Psoas muscle (tissue), 8 donors: Measurements from ENCODE around the gene RSRC2. TPM values are rescaled to one million over a fixed set of nuclear protein-coding genes. Genes with fewer than 3 reads are reported as not detected.

ENCODE experiments used
- ATAC-seq, 4 donors: fragments of 200-7000 bp; cut with Tn5 transposase; one replicate each; pipeline ENCODE4 v1.9.1; 2020; ENCODE audit warnings: moderate library complexity in 3 of 4, mild to moderate bottlenecking in 2 of 4
- DNase-seq, 2 donors: peaks; one replicate each; pipeline ENCODE4 v3.0.0-alpha.2; 2020
- H3K27ac ChIP-seq: fragments of 200-600 bp; one replicate; pipeline ENCODE4 v1.8.0; 2022
- H3K27me3 ChIP-seq, 3 donors: fragments of 200-600 bp in 1 of 3; one replicate each; pipeline versions ENCODE4 v1.6.1 to v1.8.0; 2013 to 2022; ENCODE audit warnings: low read length in 2 of 3, mild to moderate bottlenecking in 2 of 3, moderate library complexity in 1 of 3; ENCODE audit not compliant: insufficient read depth in 3 of 3
- H3K36me3 ChIP-seq, 2 donors: fragments of 200-600 bp in 1 of 2; one replicate each; pipeline versions ENCODE4 v1.6.1 to v1.8.0; 2013 to 2022; ENCODE audit warnings: low read depth in 1 of 2, mild to moderate bottlenecking in 1 of 2, moderate library complexity in 1 of 2; ENCODE audit not compliant: insufficient read depth in 1 of 2
- H3K4me1 ChIP-seq: fragments of 200-600 bp; one replicate; pipeline ENCODE4 v1.8.0; 2022
- H3K4me3 ChIP-seq: fragments of 200-600 bp; one replicate; pipeline ENCODE4 v1.8.0; 2022; ENCODE audit warnings: mild to moderate bottlenecking
- H3K9me3 ChIP-seq: fragments of 200-600 bp; one replicate; pipeline ENCODE4 v1.8.0; 2022
- CTCF ChIP-seq: fragments of 200-600 bp; IDR thresholded peaks from one replicate; pipeline ENCODE4 v1.8.0; 2022; ENCODE audit warnings: antibody characterized with exemption
- WGBS, 3 donors: extraction: QIAGEN DNeasy Blood & Tissue Kit; methylation state at CpG; one replicate each; pipeline versions ENCODE4 v1.1.6 to v1.1.7; 2013; 5-methylcytosine and 5-hydroxymethylcytosine counted together
- intact Hi-C, 2 donors: fragments of 100-400 bp; cut with DNase I; formaldehyde crosslinking; loops; one replicate each; pipeline versions ENCODE4 v1.11.0 to v1.14.2; 2022
- polyA plus RNA-seq, 3 donors: library from polyadenylated mRNA; stranded (reverse); fragments of 200-250 nt; gene quantifications; one replicate each; pipeline ENCODE4 v1.2.3, GENCODE V29; 2013
- total RNA-seq, 4 donors: library from RNA; stranded (reverse); fragmentation: NEBNext Ultra II Directional in 2 of 4; extraction: Animal tissue kit (Norgen Biotek cat#: 25700) in 2 of 4; gene quantifications; one replicate each; pipeline versions ENCODE4 v1.2.1 to v1.2.4, GENCODE V29; 2021 to 2023
- donor health status: healthy with polysubstance abuse.
- donor health status: DM: no; HTN: no; CAD: no; lungs with moderate emphysema.
- donor health status: Bipolar disorder and iron deficiency.
- donor health status: healthy.
- donor health status: DM: yes; HTN: yes; CAD: no.
- donor health status: DM: no; HTN: no; CAD: no.
- donor health status: DM: no; HTN: no; CAD: no.
- donor health status: DM: yes; HTN: yes; CAD: no.

Gene RSRC2
- total and polyA plus RNA-seq, 7 donors = 44.0 to 83.4 (median 54.2) TPM

GRCh38 chr12:122460641-122461040, 66.1 kb downstream of the RSRC2 start:
- H3K4me1 ChIP-seq = peaks cover 5% of the 10 kb centered on the region
- no peak overlapping the region for H3K4me3 ChIP-seq
- H3K27ac ChIP-seq = no peak overlapping the region
- WGBS, 3 donors = 31 to 57% (median 46%) methylated on average over 2 of the region's 2 CpGs
- no peaks in the 10 kb centered on the region for H3K36me3 ChIP-seq
- H3K9me3 ChIP-seq = no peaks in the 10 kb centered on the region
- intact Hi-C loops = loop anchor here in 1 of 2 donors (5.0 kb wide), 1 partner anchor 38 kb away; the partner anchor contains the start of gene CLIP1
- DNase-seq = no peak
- no peak for TF ChIP-seq CTCF
- no peak for ATAC-seq
- no peaks in the 10 kb centered on the region for H3K27me3 ChIP-seq

- H3K27ac ChIP-seq = no peak overlapping the region
- H3K36me3 ChIP-seq = no peaks in the 10 kb centered on the region
- intact Hi-C loops = loop anchor here in 1 of 2 donors (5.0 kb wide), 1 partner anchor 38 kb away; the partner anchor contains the start of gene CLIP1
- 89 to 91% (median 90%) methylated on average over 7 of the region's 7 CpGs for WGBS, 3 donors
- no peak for DNase-seq
- no peak for TF ChIP-seq CTCF
- H3K4me3 ChIP-seq = no peak overlapping the region
- H3K27me3 ChIP-seq = no peaks in the 10 kb centered on the region
- H3K9me3 ChIP-seq = no peaks in the 10 kb centered on the region
- H3K4me1 ChIP-seq = peaks cover 5% of the 10 kb centered on the region
- no peak for ATAC-seq
Observed at GRCh38 chr12:122460061-122460460, 66.7 kb downstream of the RSRC2 start.

GRCh38 chr12:122459211-122459610, 67.5 kb downstream of the RSRC2 start:
- Histone ChIP-seq H3K4me3 (no peak overlapping the region), H3K9me3 (no peaks in the 10 kb centered on the region), H3K4me1 (no peaks in the 10 kb centered on the region), H3K27me3 (no peaks in the 10 kb centered on the region), H3K27ac (no peak overlapping the region), H3K36me3 (no peaks in the 10 kb centered on the region)
- ATAC-seq (no peak), DNase-seq (no peak)
- 85 to 100% (median 93%) methylated on average over 2 of the region's 2 CpGs for WGBS, 3 donors
- TF ChIP-seq CTCF = no peak
- intact Hi-C loops = no loop called here

GRCh38 chr12:122458105-122459035, 68.4 kb downstream of the RSRC2 start:
- intact Hi-C loops = no loop called here
- no peaks in the 10 kb centered on the region for H3K4me1 ChIP-seq
- H3K27ac ChIP-seq = no peak overlapping the region
- DNase-seq (no peak), ATAC-seq (no peak)
- TF ChIP-seq CTCF = no peak
- no peaks in the 10 kb centered on the region for H3K9me3 ChIP-seq
- no peak overlapping the region for H3K4me3 ChIP-seq
- no peaks in the 10 kb centered on the region for H3K27me3 ChIP-seq
- 94 to 96% (median 94%) methylated on average over 17 of the region's 17 CpGs for WGBS, 3 donors
- H3K36me3 ChIP-seq = no peaks in the 10 kb centered on the region
